Measurements from ENCODE around the gene PRICKLE1.

- TF ChIP-seq, protein P1, sequence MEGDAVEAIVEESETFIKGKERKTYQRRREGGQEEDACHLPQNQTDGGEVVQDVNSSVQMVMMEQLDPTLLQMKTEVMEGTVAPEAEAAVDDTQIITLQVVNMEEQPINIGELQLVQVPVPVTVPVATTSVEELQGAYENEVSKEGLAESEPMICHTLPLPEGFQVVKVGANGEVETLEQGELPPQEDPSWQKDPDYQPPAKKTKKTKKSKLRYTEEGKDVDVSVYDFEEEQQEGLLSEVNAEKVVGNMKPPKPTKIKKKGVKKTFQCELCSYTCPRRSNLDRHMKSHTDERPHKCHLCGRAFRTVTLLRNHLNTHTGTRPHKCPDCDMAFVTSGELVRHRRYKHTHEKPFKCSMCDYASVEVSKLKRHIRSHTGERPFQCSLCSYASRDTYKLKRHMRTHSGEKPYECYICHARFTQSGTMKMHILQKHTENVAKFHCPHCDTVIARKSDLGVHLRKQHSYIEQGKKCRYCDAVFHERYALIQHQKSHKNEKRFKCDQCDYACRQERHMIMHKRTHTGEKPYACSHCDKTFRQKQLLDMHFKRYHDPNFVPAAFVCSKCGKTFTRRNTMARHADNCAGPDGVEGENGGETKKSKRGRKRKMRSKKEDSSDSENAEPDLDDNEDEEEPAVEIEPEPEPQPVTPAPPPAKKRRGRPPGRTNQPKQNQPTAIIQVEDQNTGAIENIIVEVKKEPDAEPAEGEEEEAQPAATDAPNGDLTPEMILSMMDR (conservative IDR thresholded peaks at IDR 0.05; ENCODE audit: low read length) = no peak
- no peak for TF ChIP-seq EZH2phosphoT487 (IDR thresholded peaks at IDR 0.05; ENCODE audit: borderline replicate concordance, low read depth, low read length)
These were observed 14.7 kb downstream of the PRICKLE1 start for GRCh38 chr12:42574851-42575266.
